T-helper 1 cell (primary cell): Measurements from ENCODE around the gene SLC18A2.

ENCODE experiments used
- DNase-seq, 5 donors: peaks; one replicate each; pipeline ENCODE4 v3.0.0-alpha.2; 2012 to 2020

SLC18A2 gene

DNA sequence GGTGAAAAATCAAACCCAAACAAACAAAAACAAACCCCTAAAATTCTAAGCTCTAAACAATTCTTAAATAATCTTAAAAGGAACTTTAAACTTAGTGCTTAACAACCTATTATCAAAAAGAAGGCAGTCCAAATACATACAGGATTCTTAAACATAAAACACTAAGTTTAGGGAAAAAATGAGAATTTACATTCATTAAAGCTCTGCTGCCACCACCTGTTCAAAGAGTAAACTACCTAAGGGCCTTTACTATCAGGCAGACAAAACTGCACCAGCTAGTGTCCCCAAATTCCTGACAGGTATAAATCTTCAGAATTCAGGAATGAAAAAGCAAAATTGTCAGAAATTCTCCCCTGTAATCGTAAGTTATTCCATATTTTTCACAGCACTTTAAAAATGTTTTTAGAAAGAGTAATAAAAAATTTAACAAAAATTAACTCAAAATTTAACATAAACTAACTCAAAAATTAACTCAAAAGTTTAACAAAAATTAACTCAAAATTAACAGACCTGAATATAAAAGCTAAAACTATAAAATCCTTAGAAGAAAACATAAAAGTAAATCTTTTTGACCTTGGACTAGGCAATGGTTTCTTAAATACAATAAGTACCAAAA is 79.2 kb downstream of the SLC18A2 start:
- DNase-seq: no peak

DNA sequence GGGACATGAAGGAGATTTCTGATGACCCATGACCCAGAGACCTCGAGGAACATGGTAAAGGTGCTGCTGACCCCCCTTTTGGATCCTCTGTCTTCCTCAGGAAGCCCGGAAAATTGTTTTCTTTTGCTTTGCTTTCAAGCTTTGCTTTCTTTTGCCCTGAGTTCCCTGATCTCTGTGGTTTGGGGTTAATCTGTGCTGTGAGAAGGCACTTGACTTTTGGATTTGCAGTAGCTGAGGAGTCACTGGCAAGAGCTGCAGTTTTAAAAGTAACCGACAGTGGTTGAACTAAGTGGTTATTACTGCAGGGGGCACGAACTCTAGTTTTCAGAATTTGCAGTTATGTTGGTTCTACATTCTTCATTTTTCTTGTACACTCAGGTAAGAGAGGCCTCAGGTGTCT is 81.3 kb downstream of the SLC18A2 start:
- DNase-seq: no peak

DNA sequence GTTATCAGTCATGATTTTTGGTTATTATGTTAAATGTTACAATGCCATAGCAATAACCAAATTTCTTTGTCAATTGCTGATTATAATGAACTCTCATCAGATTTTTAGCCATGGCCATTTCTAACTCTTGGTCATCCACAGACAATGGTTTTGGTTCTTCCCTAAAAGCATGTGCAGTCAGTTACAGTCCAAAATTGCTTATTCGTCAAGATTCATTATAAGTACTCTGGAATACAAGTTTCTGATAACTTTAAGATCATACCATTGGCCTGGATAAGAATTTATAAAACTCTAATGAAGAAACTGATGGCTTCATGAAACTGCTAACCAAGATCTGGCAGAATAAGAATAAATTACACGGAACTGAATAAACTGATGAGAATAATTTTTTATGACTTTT is 83.5 kb downstream of the SLC18A2 start:
- no peak for DNase-seq

DNA sequence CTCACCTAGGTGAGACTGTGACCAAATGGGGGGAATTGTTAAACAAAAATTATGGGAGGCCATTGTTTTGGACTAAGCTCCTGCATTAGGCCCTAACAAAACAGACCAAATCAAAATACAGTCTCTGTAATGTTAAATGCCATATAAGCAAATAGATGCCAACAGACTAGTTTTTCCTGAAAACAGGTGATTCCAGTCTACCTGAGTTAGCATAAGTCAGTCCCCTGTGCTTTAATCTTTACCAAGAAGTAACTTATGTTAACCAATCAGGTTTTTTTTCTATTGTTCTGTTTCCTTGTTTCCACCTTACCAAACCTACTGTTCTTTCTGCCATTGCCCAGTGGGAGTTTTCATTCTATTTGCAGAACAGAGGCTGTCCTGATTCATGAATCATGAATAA is 86.3 kb downstream of the SLC18A2 start:
- no peak for DNase-seq
